ENCODE measurements around the gene PPP1R3F.

The PPP1R3F gene

GRCh38 chrX:49277535-49277830 lies 7.9 kb downstream of the PPP1R3F start:
- DNase-seq (ENCODE audit: low read depth), result no peak
- no peak overlapping the region for H3K4me3 ChIP-seq (ENCODE audit: low read length)
- no peak for TF ChIP-seq CTCF (IDR thresholded peaks at IDR 0.05; ENCODE audit: insufficient read depth, low read depth, low read length, missing control alignments)

DNA sequence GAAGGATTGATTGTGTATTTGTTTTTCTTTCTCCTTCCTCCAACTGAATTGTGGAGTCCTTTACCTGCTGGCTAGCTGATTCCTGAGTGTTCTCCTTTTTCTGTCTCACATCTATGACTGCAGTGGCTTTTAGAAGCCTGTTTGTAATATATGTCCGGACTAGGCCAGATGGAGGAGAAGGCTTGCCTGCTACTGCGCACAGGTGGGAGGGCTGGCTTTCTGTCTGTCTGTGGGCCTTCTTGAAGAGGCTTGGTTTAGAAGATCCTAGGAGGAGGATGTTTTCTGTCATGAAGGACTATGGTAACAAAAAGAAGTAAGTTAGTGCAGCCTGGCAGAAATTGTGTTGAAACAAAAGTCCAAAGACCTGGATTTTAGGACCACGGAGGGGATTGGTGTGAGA lies 8.5 kb downstream of the PPP1R3F start:
- H3K4me3 ChIP-seq (ENCODE audit: low read length), result no peak overlapping the region
- DNase-seq (ENCODE audit: low read depth), result no peak
- TF ChIP-seq CTCF (IDR thresholded peaks at IDR 0.05; ENCODE audit: insufficient read depth, low read depth, low read length, missing control alignments), result no peak

DNA sequence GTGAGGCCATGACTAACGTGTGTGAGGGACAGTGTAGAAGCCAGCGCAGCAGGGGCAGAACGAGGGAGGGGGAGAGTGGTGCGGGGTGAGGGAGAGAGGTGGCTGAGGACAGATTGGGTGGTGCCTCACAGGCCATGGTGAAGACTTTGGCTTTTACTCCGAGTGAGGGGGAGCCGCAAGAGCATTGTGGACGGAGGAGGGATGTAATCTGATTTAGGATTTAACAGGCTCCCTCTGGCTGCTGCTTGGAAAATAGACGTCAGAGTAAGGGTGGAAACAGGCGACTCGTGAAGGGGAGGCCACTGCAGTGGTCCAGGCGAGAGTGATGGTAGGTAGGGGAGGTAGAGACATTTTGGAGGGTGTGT lies 13.0 kb downstream of the PPP1R3F start:
- peak; percentile 31 for TF ChIP-seq CTCF (IDR thresholded peaks at IDR 0.05; ENCODE audit: insufficient read depth, low read depth, low read length, missing control alignments)
- no peak overlapping the region for H3K4me3 ChIP-seq (ENCODE audit: low read length)
- peak; percentile 8 for DNase-seq (ENCODE audit: low read depth)

GRCh38 chrX:49284212-49284611 lies 14.6 kb downstream of the PPP1R3F start:
- no peak for DNase-seq (ENCODE audit: low read depth)
- H3K4me3 ChIP-seq (ENCODE audit: low read length), result no peak overlapping the region
- TF ChIP-seq CTCF (IDR thresholded peaks at IDR 0.05; ENCODE audit: insufficient read depth, low read depth, low read length, missing control alignments), result no peak

DNA sequence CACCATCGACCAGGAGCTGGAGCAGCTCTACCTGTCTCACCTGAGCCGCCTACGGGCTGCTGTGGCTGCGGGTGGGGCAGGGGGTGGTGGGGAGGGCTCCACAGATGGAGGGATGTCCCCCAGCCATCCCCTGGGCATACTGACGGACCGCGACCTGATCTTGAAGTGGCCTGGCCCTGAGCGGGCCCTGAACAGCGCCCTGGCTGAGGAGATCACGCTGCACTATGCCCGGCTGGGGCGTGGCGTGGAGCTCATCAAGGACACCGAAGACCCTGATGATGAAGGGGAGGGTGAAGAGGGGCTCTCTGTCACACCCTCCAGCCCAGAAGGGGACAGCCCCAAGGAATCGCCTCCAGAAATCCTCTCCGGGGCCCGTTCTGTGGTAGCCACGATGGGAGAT lies 16.5 kb downstream of the PPP1R3F start:
- TF ChIP-seq CTCF (IDR thresholded peaks at IDR 0.05; ENCODE audit: insufficient read depth, low read depth, low read length, missing control alignments), result no peak
- H3K4me3 ChIP-seq (ENCODE audit: low read length), result no peak overlapping the region
- no peak for DNase-seq (ENCODE audit: low read depth)

- TF ChIP-seq CTCF (IDR thresholded peaks at IDR 0.05; ENCODE audit: insufficient read depth, low read depth, low read length, missing control alignments), result no peak
- H3K4me3 ChIP-seq (ENCODE audit: low read length), result no peak overlapping the region
- no peak for DNase-seq (ENCODE audit: low read depth)
Observed at GRCh38 chrX:49286581-49286980, 17.0 kb downstream of the PPP1R3F start.

DNA sequence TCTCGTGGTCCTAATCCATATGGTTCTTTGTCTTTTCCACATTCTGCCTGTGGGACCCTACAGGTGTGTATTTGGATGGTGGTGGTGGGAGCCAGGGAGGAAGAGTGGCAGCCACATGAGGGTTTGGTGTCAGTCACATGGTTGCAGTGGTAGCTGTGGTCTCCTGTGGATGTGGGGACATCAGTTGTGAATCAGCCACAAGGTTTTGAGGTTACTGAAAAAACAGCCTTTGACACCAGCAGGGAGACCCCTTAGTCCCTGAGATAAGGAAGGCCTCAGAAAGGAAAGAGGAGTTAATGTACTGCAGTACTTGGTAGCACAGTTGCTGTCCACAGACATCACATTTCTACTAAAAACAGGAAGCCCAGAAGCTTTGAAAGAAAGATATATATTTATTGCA lies 18.1 kb downstream of the PPP1R3F start:
- DNase-seq (ENCODE audit: low read depth), result no peak
- no peak for TF ChIP-seq CTCF (IDR thresholded peaks at IDR 0.05; ENCODE audit: insufficient read depth, low read depth, low read length, missing control alignments)
- H3K4me3 ChIP-seq (ENCODE audit: low read length), result no peak overlapping the region
